Esophagus squamous epithelium (tissue), 4 donors: Measurements from ENCODE around the gene BDP1.

ENCODE experiments used
- CTCF ChIP-seq, 6 experiments: fragments of 450-650 bp in 4 of 6; fragments of 200-600 bp in 2 of 6; sonication (generic) in 2 of 6; IDR thresholded peaks; one replicate each; pipeline ENCODE4 v1.5.1; 2016 to 2019; ENCODE audit warnings: antibody characterized with exemption in 6 of 6, mild to moderate bottlenecking in 4 of 6, moderate library complexity in 4 of 6
- POLR2A ChIP-seq, 4 donors: fragments of 450-650 bp; IDR thresholded peaks; one replicate each; pipeline ENCODE4 v1.6.1; 2017; ENCODE audit warnings: antibody characterized with exemption in 4 of 4, mild to moderate bottlenecking in 4 of 4, moderate library complexity in 3 of 4

GRCh38 chr5:71475788-71476384 lies 20.4 kb downstream of the BDP1 start:
- TF ChIP-seq CTCF (IDR thresholded peaks at IDR 0.05), result peak in 3 of 6 experiments; percentile 30 to 57 (median 36)
- TF ChIP-seq POLR2A (IDR thresholded peaks at IDR 0.05), result no peak
